GM23338 (cell line): ENCODE data around the gene HSPB6. TPM values are rescaled to one million over a fixed set of nuclear protein-coding genes. Genes with fewer than 3 reads are reported as not detected.

Experiments used
- ATAC-seq: fragments of 200-7000 bp; cut with Tn5 transposase; 3 replicates; pipeline ENCODE4 v1.9.1; 2020
- DNase-seq: peaks from one replicate; pipeline ENCODE4 v3.0.0-alpha.2; 2015; ENCODE audit warnings: low spot score
- H2AFZ ChIP-seq: fragments of 200-600 bp; sonication (generic); 2 replicates; pipeline ENCODE4 v1.8.0; 2016; ENCODE audit warnings: antibody characterized with exemption, mild to moderate bottlenecking, moderate library complexity
- H3F3A ChIP-seq: fragments of 200-600 bp; sonication (generic); replicated peaks from 2 replicates; pipeline ENCODE4 v1.8.0; 2017; ENCODE audit warnings: antibody characterized with exemption, mixed run types, low read depth
- H3K27ac ChIP-seq: fragments of 200-600 bp; sonication (generic); 2 replicates; pipeline ENCODE4 v1.6.1; 2016; ENCODE audit warnings: low read depth
- H3K27me3 ChIP-seq: fragments of 200-600 bp; sonication (generic); 2 replicates; pipeline ENCODE4 v1.8.0; 2016; ENCODE audit warnings: mild to moderate bottlenecking, mixed run types, moderate library complexity; ENCODE audit not compliant: insufficient read depth
- H3K36me3 ChIP-seq: fragments of 200-600 bp; sonication (generic); 2 replicates; pipeline ENCODE4 v1.8.0; 2016; ENCODE audit warnings: mild to moderate bottlenecking; ENCODE audit not compliant: insufficient read depth
- H3K4me1 ChIP-seq: fragments of 200-600 bp; sonication (generic); 2 replicates; pipeline ENCODE4 v1.8.0; 2016; ENCODE audit warnings: mild to moderate bottlenecking, moderate library complexity; ENCODE audit not compliant: insufficient read depth
- H3K4me2 ChIP-seq: fragments of 200-600 bp; sonication (generic); 2 replicates; pipeline ENCODE4 v1.7.1; 2017; ENCODE audit warnings: mixed run types
- H3K4me3 ChIP-seq: fragments of 200-600 bp; sonication (generic); 2 replicates; pipeline ENCODE4 v1.6.1; 2016; ENCODE audit warnings: mixed run types
- H3K79me2 ChIP-seq: fragments of 200-600 bp; sonication (generic); replicated peaks from 2 replicates; pipeline ENCODE4 v1.8.0; 2017; ENCODE audit warnings: mild to moderate bottlenecking; ENCODE audit not compliant: insufficient read depth
- H3K9me2 ChIP-seq: fragments of 200-600 bp; sonication (generic); 2 replicates; pipeline ENCODE4 v1.8.0; 2017; ENCODE audit not compliant: insufficient read depth
- H4K20me1 ChIP-seq: fragments of 200-600 bp; sonication (generic); replicated peaks from 2 replicates; pipeline ENCODE4 v1.8.0; 2017; ENCODE audit warnings: mild to moderate bottlenecking; ENCODE audit not compliant: insufficient read depth
- H3K27ac Mint-ChIP-seq: 2 replicates; pipeline ENCODE4 v1.8.0; 2020; ENCODE audit warnings: inconsistent platforms, mild to moderate bottlenecking, moderate library complexity, mixed read lengths
- H3K27me3 Mint-ChIP-seq: 3 replicates; pipeline ENCODE4 v1.8.0; 2022; ENCODE audit warnings: low read depth, mild to moderate bottlenecking, moderate library complexity, mixed read lengths, inconsistent platforms; ENCODE audit not compliant: insufficient read depth, poor library complexity
- H3K36me3 Mint-ChIP-seq: 3 replicates; pipeline ENCODE4 v1.8.0; 2021; ENCODE audit warnings: low read depth, mild to moderate bottlenecking, inconsistent platforms, moderate library complexity, mixed read lengths
- H3K4me1 Mint-ChIP-seq: 3 replicates; pipeline ENCODE4 v1.8.0; 2020; ENCODE audit warnings: mild to moderate bottlenecking, inconsistent platforms, mixed read lengths
- H3K4me3 Mint-ChIP-seq: 3 replicates; pipeline ENCODE4 v1.8.0; 2021; ENCODE audit warnings: moderate library complexity, mild to moderate bottlenecking, inconsistent platforms, mixed read lengths
- H3K9me3 Mint-ChIP-seq: 3 replicates; pipeline ENCODE4 v1.8.0; 2020; ENCODE audit warnings: moderate library complexity, mild to moderate bottlenecking, inconsistent platforms, mixed read lengths
- CREB1 ChIP-seq: fragments of 250-450 bp; sonication (Bioruptor Pico); IDR thresholded peaks from 2 replicates; pipeline ENCODE4 v1.5.0; 2020; ENCODE audit warnings: low read depth, mild to moderate bottlenecking, moderate library complexity
- CTCF ChIP-seq, 2 experiments: fragments of 200-600 bp in 1 of 2; sonication (generic) in 1 of 2; conservative IDR thresholded peaks; 2 replicates each; pipeline versions ENCODE4 v1.5.1 to v1.6.1; 2016 to 2017; ENCODE audit warnings: antibody characterized with exemption in 2 of 2, low read depth in 2 of 2, mild to moderate bottlenecking in 2 of 2, moderate library complexity in 1 of 2
- EZH2phosphoT487 ChIP-seq: fragments of 200-600 bp; sonication (generic); IDR thresholded peaks from one replicate; pipeline ENCODE4 v1.8.1; 2018; ENCODE audit warnings: antibody characterized with exemption; ENCODE audit not compliant: unreplicated experiment
- JUNB ChIP-seq: IDR thresholded peaks from one replicate; pipeline ENCODE4 v1.6.1; 2016; ENCODE audit warnings: antibody characterized with exemption; ENCODE audit not compliant: unreplicated experiment
- NANOG ChIP-seq: IDR thresholded peaks from 2 replicates; pipeline ENCODE4 v1.6.1; 2016; ENCODE audit warnings: antibody characterized with exemption, borderline replicate concordance
- POLR2AphosphoS5 ChIP-seq: IDR thresholded peaks from 2 replicates; pipeline ENCODE4 v1.6.1; 2016; ENCODE audit warnings: antibody characterized with exemption, low read depth
- REST ChIP-seq: IDR thresholded peaks from one replicate; pipeline ENCODE4 v1.6.1; 2018; ENCODE audit warnings: antibody characterized with exemption; ENCODE audit not compliant: unreplicated experiment
- STAT1 ChIP-seq: IDR thresholded peaks from one replicate; pipeline ENCODE4 v1.6.1; 2016; ENCODE audit warnings: antibody characterized with exemption; ENCODE audit not compliant: unreplicated experiment
- ZNF114 ChIP-seq: fragments of 250-450 bp; sonication (Bioruptor Pico); IDR thresholded peaks from 2 replicates; pipeline ENCODE4 v1.5.0; 2020; ENCODE audit warnings: mild to moderate bottlenecking, moderate library complexity
- ZNF331 ChIP-seq: fragments of 250-450 bp; sonication (Bioruptor Pico); IDR thresholded peaks from 2 replicates; pipeline ENCODE4 v1.5.0; 2020; ENCODE audit warnings: low read depth, mild to moderate bottlenecking, moderate library complexity
- ZNF462 ChIP-seq: fragments of 250-450 bp; sonication (Bioruptor Pico); IDR thresholded peaks from 2 replicates; pipeline ENCODE4 v1.5.0; 2020; ENCODE audit warnings: mild to moderate bottlenecking, moderate library complexity
- polyA plus RNA-seq: library from polyadenylated mRNA; unstranded; fragments of >200 nt; fragmentation: Nextera tagmentation; extraction: Ambion mirVana; gene quantifications from 2 replicates; pipeline ENCODE4 v1.2.1, GENCODE V29; 2016
- total RNA-seq: library from RNA; depleted of rRNA; stranded (reverse); fragments of >200 nt; shearing (Covaris generic); gene quantifications from 2 replicates; pipeline ENCODE4 v1.2.3, GENCODE V29; 2014
- TF ChIP-seq, protein P1 (sequence below): IDR thresholded peaks from 2 replicates; pipeline ENCODE4 v1.6.1; 2016; ENCODE audit warnings: antibody characterized with exemption

The HSPB6 gene
- total and polyA plus RNA-seq, 2 experiments from 2014 or later, result 0.87 to 3.2 TPM

- Histone ChIP-seq H3K36me3 (no peaks in the 10 kb centered on the region), H3K27me3 (no peaks in the 10 kb centered on the region), H3K79me2 (peaks cover 21% of the 10 kb centered on the region), H3K4me3 (peak overlapping the region; percentile 83), H2AFZ (no peak overlapping the region), H3K4me2 (peak overlapping the region; percentile 97), H3K9me2 (no peaks in the 10 kb centered on the region), H3K4me1 (peaks cover 29% of the 10 kb centered on the region), H3K27ac (no peak overlapping the region), H4K20me1 (peaks cover 11% of the 10 kb centered on the region), H3F3A (peaks cover 10% of the 10 kb centered on the region; the same call in 1 of the 2 replicates)
- TF ChIP-seq, protein P1, sequence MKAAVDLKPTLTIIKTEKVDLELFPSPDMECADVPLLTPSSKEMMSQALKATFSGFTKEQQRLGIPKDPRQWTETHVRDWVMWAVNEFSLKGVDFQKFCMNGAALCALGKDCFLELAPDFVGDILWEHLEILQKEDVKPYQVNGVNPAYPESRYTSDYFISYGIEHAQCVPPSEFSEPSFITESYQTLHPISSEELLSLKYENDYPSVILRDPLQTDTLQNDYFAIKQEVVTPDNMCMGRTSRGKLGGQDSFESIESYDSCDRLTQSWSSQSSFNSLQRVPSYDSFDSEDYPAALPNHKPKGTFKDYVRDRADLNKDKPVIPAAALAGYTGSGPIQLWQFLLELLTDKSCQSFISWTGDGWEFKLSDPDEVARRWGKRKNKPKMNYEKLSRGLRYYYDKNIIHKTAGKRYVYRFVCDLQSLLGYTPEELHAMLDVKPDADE, result no peak
- no peak for TF ChIP-seq NANOG
- no peak for TF ChIP-seq EZH2phosphoT487
- TF ChIP-seq POLR2AphosphoS5, result no peak
- TF ChIP-seq REST, result no peak
- TF ChIP-seq STAT1, result no peak
- TF ChIP-seq CREB1 (CRISPR knock-in tag), result no peak
- TF ChIP-seq JUNB, result no peak
- no peak for TF ChIP-seq ZNF462 (CRISPR knock-in tag)
- no peak for TF ChIP-seq ZNF331 (CRISPR knock-in tag)
- no peak for TF ChIP-seq ZNF114
- no peak for TF ChIP-seq CTCF (conservative IDR thresholded peaks at IDR 0.05; ENCODE audit: low read depth in 2 of 2)
- H3K36me3 Mint-ChIP-seq, result peaks cover 33% of the 10 kb centered on the region
- no peak for ATAC-seq
- peak overlapping the region; percentile 65; the same call in 1 of the 2 replicates for H3K27ac Mint-ChIP-seq
- peak; percentile 37 for DNase-seq
- H3K9me3 Mint-ChIP-seq, result no peaks in the 10 kb centered on the region; the same call in 2 of the 3 replicates
- peak overlapping the region; percentile 85 for H3K4me3 Mint-ChIP-seq
- peaks cover 36% of the 10 kb centered on the region for H3K4me1 Mint-ChIP-seq
- peaks cover 28% of the 10 kb centered on the region for H3K27me3 Mint-ChIP-seq
These were observed 38.3 kb downstream of the HSPB6 start for GRCh38 chr19:35718345-35719041.
